ENCODE measurements around the gene KANK2. TPM values are rescaled to one million over a fixed set of nuclear protein-coding genes. Genes with fewer than 3 reads are reported as not detected.

The KANK2 gene
- total and polyA plus RNA-seq, 2 of the 13 experiments (the other 11 are each of a cell fraction or from before 2014, with no cell fraction given), result 5.7 to 12.9 TPM

DNA sequence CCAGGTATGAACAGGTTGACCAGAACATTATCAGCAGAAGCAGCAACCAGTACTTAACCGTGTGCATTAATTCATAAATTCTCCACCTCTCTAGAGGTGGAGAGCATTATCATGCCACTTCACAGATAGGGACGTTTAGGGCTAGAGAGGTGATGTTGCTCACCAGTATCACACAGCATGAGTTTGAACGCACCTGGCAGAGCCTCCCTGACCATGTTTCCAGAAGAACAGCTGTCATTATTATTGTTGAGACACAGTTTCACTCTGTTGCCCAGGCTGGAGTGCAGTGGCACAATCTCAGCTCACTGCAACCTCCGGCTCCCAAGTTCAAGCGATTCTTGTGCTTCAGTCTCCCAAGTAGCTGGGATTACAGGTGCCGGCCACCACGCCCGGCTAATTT lies 6.8 kb downstream of the KANK2 start:
- no peaks in the 10 kb centered on the region for H3K9me3 ChIP-seq (ENCODE audit: low read length)
- intact Hi-C loops (cut with micrococcal nuclease; ENCODE audit: unreplicated experiment), result no loop called here
- POLR2A ChIA-PET, result no interaction called here
- H4K20me1 ChIP-seq (ENCODE audit: insufficient read depth, low read length), result no peaks in the 10 kb centered on the region
- no peak overlapping the region for H2AFZ ChIP-seq (ENCODE audit: low read length)
- H3K4me1 ChIP-seq (ENCODE audit: insufficient read depth, low read length), result peaks cover 7% of the 10 kb centered on the region
- no TSS peak for BruUV-seq (replicated peaks)
- no peak for FAIRE-seq
- H3K27me3 ChIP-seq (ENCODE audit: control insufficient read depth in 1 of 2, insufficient read depth in 2 of 2, low read length in 2 of 2), result no peaks in the 10 kb centered on the region
- H3K4me3 ChIP-seq (replicated peaks in 1 of 3; ENCODE audit: insufficient read depth in 1 of 3, low read depth in 2 of 3, low read length in 3 of 3), result no peak overlapping the region
- CTCF ChIA-PET (ENCODE audit: low intra/inter-chr PET ratio, low total read pairs), result no interaction called here
- DNase-seq (ENCODE audit: low spot score), result no peak
- H3K4me2 ChIP-seq (ENCODE audit: low read depth, low read length), result no peak overlapping the region
- H3K79me2 ChIP-seq (ENCODE audit: insufficient read depth, low read length), result no peaks in the 10 kb centered on the region
- 94% methylated on average over 7 of the region's 8 CpGs for WGBS (ENCODE audit: low lambda C conversion rate)
- TF ChIP-seq ZNF703 (CRISPR knock-in tag; IDR thresholded peaks at IDR 0.05; ENCODE audit: borderline replicate concordance), result no peak
- no peak for ATAC-seq
- 0 out of 5 replicates have a peak, but pooled peaks cover 0 to 8% of the 10 kb centered on the region in 2 experiments for H3K36me3 ChIP-seq (replicated peaks in 1 of 2; ENCODE audit: control insufficient read depth in 1 of 2, insufficient read depth in 2 of 2, low read length in 2 of 2)
- no peak overlapping the region for H3K9ac ChIP-seq (ENCODE audit: insufficient read depth, low read depth, low read length)
- in situ Hi-C loops (cut with HindIII; ENCODE audit: extremely low pct_ligation_motif_present, low pct_unique_long_range_greater_than_20kb), result no loop called here
- H3K27ac ChIP-seq (ENCODE audit: extremely low read length, insufficient read depth, low read length), result no peak overlapping the region

DNA sequence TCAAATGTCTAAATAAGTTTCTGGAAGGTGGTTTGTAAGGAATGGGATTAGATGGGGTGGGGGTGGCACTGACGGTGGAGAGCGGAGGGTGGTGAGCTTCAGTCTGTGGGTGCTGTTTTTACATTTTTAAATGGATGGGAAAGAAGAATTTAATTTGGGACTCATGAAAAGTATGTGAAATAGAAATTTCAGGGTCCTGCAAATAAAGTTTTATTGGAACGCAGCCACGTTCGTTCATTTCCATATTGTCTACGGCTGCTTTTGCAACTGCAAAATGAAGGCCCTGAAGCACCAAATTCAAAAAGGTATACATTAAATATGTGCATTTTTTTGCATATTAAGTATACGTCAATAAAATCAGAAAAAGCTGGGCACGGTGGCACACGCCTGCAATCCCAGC lies 9.9 kb downstream of the KANK2 start:
- H2AFZ ChIP-seq (ENCODE audit: low read length), result no peak overlapping the region
- DNase-seq (ENCODE audit: low spot score) (no peak), ATAC-seq (no peak), FAIRE-seq (no peak)
- peaks cover 7% of the 10 kb centered on the region for H3K4me1 ChIP-seq (ENCODE audit: insufficient read depth, low read length)
- TF ChIP-seq ZNF3 (CRISPR knock-in tag; IDR thresholded peaks at IDR 0.05), result no peak
- TF ChIP-seq ZNF674 (CRISPR knock-in tag; IDR thresholded peaks at IDR 0.05; ENCODE audit: low read depth), result no peak
- TF ChIP-seq RFX5 (IDR thresholded peaks at IDR 0.05; ENCODE audit: low read depth, low read length), result no peak
- TF ChIP-seq ZNF737 (CRISPR knock-in tag; IDR thresholded peaks at IDR 0.05; ENCODE audit: borderline replicate concordance), result no peak
- no peak for TF ChIP-seq ZNF772 (CRISPR knock-in tag; IDR thresholded peaks at IDR 0.05)
- no peak overlapping the region for H3K4me2 ChIP-seq (ENCODE audit: low read depth, low read length)
- POLR2A ChIA-PET, result interaction anchor here (1.7 kb wide), 1 partner anchor 44 kb away, joined by 4 read pairs; no protein-coding TSS in a partner anchor
- no TSS peak for BruUV-seq (replicated peaks)
- CTCF ChIA-PET (ENCODE audit: low intra/inter-chr PET ratio, low total read pairs), result no interaction called here
- H3K9me3 ChIP-seq (ENCODE audit: low read length), result no peaks in the 10 kb centered on the region
- in situ Hi-C loops (cut with HindIII; ENCODE audit: extremely low pct_ligation_motif_present, low pct_unique_long_range_greater_than_20kb) (no loop called here), intact Hi-C loops (cut with micrococcal nuclease; ENCODE audit: unreplicated experiment) (no loop called here)
- no peak overlapping the region for H3K9ac ChIP-seq (ENCODE audit: insufficient read depth, low read depth, low read length)
- no peak overlapping the region for H3K27ac ChIP-seq (ENCODE audit: extremely low read length, insufficient read depth, low read length)
- H3K79me2 ChIP-seq (ENCODE audit: insufficient read depth, low read length), result no peaks in the 10 kb centered on the region
- H3K4me3 ChIP-seq (replicated peaks in 1 of 3; ENCODE audit: insufficient read depth in 1 of 3, low read depth in 2 of 3, low read length in 3 of 3), result no peak overlapping the region
- H3K36me3 ChIP-seq (replicated peaks in 1 of 2; ENCODE audit: control insufficient read depth in 1 of 2, insufficient read depth in 2 of 2, low read length in 2 of 2), result no peaks in the 10 kb centered on the region
- H3K27me3 ChIP-seq (ENCODE audit: control insufficient read depth in 1 of 2, insufficient read depth in 2 of 2, low read length in 2 of 2), result no peaks in the 10 kb centered on the region
- over 99% methylated on average over 9 of the region's 9 CpGs for WGBS (ENCODE audit: low lambda C conversion rate)
- H4K20me1 ChIP-seq (ENCODE audit: insufficient read depth, low read length), result no peaks in the 10 kb centered on the region

Measured in HepG2 (cell line).